GM21447 (cell line): Measurements from ENCODE around the gene DUS1L.

Experiments used
- ATAC-seq: cut with Tn5 transposase; IDR thresholded peaks from one replicate; pipeline ENCODE4 v1.9.1; 2021; ENCODE audit not compliant: unreplicated experiment

Gene DUS1L

DNA sequence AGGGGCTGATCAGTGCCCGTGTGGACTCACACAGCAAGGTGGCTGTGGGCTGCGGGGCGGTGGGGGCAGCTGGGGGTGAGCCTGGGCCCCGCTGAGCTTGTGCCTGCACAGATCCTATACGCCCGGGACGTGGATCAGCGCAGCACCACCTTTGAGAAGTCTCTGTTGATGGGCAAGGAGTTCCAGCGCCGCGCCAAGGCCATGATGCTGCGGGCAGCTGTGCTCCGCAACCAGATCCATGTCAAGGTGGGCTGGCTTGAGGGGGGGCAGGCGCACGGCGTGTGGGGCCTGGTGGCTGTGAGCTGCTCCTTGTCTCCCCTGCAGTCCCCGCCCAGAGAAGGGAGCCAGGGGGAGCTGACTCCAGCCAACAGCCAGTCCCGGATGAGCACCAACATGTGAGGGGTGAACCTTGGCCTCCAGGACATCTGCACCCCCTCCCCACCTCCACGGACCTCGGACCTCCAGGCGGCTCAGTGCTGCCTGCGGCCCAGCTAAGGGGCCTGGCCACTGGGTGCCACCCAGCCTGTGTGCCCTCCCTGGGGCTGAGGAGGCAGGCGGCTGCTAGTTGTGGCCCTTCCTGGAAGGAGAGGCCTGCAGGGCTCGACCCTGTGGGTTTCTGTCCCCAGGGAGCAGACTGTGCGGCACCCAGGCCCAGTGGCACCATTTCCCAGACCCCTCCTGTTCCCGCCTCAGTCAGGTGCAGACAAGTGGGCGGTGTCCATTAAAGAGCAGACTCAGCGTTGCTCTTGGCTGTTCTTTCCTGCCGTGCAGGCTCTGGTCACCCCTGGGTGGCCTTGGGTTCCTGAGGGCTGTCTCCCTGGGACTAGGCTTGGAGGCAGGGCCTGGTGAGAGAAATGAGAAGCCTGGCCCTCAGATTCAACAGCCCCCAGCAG, 8.6 kb downstream of the DUS1L start:
- ATAC-seq = no peak

DNA sequence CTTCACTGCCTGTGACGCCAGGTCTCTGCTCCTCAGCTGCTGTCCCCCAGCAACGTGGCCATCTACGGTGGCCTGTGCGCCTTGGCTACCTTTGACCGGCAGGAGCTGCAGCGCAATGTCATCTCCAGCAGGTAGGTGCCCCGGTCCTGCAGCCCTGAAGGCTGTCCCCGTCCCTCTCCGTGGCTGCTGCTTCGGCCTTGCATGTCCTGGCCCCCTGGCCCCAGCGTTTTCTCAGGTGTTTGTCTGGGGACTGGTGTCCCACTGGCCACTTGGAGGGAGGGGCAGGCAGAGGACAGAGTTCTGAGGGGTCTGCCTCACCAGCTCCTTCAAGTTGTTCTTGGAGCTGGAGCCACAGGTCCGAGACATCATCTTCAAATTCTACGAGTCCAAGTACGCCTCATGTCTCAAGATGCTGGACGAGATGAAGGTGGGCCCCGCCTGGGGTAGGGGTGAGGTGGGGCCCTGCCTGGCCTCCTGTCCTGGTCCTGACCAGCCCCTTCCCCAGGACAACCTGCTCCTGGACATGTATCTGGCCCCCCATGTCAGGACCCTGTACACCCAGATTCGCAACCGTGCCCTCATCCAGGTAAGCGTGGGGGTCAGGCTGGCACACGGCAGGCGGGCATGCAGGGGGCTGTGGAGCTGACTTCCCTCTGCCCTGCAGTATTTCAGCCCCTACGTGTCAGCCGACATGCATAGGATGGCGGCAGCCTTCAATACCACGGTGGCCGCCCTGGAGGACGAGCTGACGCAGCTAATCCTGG, 9.5 kb downstream of the DUS1L start:
- no peak for ATAC-seq

DNA sequence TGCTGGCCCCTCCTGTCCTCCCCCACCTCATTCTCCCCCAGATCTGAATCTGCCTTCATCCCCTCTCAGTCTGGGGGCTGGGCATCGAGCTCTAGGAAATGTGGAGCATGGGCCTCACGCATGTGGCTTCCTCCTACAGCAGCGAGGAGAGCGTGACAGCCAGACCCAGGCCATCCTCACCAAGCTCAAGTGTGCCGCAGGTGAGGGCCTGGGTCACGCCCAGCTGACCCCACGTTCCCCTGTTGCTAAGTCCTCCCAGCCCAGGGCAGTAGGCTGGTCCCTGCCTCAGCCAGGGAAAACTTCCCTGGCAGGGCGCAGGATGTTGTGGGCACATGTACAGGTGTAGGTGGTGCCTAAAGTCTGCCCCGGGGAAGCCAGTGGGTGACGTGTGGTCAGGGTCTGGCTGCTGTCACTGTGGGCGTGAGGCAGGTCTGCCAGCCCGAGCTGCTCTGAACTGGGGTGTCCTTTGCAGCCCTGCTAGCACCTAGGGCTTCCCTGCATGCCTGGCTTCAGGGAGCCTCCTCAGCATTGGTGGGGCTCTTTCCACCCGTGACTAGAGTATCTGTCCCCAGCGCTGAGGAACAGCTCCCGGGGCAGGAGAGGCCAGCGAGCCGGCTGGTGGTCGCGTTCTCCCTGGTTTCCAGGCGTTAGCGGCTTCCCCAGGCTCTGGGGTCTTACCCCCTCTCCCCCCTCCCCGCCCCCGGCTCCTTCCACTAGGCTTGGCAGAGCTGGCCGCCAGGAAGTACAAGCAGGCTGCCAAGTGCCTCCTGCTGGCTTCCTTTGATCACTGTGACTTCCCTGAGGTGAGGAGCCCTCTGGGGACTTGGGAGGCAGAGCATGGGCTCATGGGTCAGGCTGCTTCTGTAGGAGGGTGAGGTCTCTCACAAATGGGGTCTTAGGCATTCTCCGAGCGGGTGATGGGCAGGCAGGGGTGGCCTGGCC, 10.3 kb downstream of the DUS1L start:
- no peak for ATAC-seq

DNA sequence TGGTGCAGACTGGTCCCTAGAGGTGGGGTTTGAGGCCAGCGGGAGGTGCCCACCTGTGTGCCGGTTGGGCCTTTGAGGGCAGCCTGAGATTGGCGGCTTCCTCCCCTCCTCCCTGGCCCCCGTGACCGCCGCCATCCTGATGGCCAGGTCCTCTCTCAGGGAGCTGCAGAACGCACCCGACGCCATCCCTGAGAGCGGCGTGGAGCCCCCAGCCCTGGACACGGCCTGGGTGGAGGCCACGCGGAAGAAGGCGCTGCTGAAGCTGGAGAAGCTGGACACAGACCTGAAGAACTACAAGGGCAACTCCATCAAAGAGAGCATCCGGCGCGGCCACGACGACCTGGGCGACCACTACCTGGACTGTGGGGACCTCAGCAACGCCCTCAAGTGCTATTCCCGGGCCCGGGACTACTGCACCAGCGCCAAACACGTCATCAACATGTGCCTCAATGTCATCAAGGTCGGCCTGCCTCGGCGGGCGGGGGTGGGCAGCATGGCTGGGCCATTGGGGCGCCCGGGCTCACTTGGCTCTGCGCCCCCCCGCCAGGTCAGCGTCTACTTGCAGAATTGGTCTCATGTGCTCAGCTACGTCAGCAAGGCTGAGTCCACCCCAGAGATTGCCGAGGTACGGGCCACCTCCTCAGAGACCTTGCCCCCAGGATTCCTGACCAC, 11.1 kb downstream of the DUS1L start:
- ATAC-seq = no peak

DNA sequence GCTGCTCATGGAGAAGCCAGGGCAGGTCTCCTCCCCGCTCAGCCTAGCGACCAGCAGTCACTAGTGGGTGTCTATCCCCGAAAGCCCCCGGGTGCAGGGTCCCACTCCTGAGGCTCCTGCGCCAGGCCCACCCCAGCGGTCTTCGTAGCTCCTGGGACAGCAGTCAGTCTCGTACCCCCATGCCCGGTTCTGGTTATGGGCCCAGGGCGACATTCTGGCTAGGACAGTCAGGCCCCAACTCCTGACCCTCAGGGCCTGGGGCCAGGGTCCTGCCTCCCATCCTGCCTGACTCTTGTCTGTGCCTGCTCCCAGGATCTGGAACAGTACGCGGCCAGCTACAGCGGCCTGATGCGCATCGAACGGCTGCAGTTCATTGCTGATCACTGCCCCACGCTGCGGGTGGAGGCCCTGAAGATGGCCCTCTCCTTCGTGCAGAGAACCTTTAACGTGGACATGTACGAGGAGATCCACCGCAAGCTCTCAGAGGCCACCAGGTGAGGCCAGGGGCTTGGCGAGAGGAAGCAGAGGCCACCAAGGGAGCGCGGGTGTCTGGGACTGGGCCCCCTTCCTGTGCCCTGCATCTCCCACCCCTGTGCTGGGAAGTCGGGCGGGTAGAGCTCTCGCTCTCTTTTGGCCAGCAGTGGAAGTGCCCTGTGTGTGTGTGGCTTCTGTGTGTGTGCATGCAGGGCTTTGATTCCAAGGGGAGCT, 11.9 kb downstream of the DUS1L start:
- ATAC-seq = no peak

DNA sequence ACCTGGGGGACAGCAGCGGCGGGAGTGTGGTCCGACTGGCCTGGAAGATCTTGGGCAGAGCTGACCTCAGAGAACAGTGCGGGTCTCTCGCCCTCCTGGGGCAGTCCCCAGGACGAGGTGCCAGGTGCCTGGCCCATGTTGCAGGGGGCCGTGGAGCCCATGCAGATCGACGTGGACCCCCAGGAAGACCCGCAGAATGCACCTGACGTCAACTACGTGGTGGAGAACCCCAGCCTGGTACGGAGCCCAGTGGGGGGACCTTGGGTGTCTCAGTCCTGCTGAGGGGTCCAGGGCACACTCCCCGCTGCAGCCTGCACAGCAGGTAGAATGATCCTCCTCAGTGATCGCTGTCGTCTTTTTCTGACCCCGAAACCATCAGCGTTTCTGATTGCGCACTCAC, 12.5 kb downstream of the DUS1L start:
- ATAC-seq = no peak

DNA sequence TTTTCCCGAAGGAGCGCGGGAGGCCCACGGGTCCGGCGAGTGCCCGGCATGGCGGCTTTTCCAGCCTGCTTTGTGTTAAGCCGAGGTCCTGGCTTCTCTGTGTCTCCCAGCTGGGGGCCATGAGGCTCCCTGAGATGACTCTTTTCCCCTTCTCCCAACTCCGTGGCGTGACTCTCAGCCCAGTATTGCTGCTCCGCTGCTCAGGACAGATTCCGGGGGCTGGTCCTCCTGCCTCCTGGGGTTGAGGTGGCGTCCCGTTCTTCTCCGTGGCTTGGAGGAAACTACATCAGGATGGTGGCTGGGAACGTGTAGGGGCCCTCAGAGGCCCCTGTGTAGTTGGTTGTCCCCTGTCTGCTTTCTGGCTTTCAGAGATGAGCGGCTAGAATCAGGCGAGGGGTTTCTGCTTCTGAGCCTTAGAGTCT, 13.0 kb downstream of the DUS1L start:
- ATAC-seq = no peak

DNA sequence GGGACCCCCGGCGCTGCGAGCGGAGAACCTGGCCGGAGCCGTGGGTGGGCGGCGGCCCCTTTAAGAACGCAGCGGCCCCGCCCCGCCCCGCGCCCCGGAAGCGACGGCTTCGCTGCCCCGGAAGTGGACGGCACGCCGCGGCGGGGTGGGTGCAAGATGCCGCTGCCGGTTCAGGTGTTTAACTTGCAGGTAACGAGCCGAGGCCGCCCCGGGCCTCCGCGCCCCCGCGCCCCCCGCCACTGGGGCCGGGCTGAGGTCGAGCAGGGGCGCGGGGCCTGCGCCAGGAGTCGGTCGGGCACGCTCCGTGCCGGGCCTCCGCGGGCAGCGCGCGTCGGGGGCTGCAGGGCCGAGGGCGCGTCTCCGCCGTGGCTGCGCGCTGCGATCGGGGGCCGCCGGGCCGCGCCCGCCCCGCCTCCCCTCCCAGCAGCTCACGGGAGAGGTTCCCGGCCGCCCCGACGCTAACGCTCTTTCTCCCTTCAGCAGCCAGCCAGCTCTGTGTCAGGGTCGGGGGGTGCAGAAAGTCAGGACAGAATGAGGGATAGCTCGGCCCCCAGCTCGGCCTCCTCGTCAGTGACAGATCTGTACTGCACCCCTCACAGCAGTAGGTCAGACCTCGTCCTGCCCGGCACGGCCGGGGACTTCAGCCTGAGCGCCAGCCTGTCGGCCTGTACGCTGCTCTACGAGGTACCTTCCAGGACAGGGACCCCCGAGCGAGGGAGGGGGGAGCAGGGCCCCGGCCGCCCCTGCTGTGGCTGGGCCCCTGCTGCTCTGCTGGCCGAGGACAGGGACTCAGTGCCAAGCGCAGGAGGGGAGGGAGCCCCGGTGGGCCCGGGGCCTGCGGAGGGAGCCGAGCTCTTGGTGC, 13.6 kb downstream of the DUS1L start, which contains the start of the genes GPS1 and RFNG:
Gene GPS1, plus strand, starts transcription at position 123 of the 862 bp plus-strand sequence. Its CDS starts 34 bp downstream, at position 157.
Gene RFNG, minus strand, starts transcription at position 36 of the 862 bp plus-strand sequence. CDS start 45 bp downstream, outside the sequence.
- ATAC-seq = peak; percentile 55

DNA sequence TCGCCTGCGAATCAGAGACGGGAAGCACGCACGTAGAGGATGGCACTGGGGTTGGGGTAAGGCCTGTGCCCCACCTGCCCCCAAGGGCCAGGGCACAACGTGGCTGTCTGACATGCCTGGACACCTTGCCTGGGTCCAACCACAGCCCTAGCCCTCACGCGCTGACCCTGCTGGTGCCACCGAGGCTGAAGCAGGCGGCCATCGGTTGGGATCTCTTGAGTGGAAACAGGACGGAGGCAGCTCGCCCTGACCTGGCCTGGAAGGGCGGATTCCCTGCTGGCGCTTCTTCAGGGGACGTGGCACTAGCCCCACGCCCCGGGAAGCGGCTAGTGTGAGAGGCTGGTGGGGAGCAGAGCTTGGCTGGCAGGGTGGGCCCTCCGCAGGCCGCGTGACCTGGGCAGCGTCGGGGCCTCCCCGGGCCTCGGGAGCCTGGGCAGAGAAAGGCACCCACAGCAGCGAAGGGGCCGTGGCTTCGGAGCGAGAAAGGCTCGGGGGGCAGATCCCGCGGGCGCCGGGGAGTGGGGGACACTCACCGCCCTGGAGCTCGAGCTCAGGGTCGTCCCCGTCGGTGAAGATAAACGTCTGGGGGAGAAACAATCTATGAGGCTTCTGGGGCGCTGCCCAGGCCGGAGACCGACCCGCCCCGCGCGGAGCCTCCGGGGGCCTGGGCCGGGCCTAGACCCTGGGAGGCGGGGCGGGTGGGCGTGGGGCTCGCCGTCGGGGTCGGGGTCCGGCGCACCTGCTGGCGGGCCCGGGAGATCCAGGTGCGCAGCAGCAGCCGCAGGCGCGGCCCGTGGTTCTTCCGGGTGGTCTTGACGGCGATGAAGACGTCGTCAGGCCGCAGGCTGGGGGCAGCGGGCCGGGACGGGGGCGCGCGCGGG, 14.6 kb downstream of the DUS1L start:
- ATAC-seq = no peak

DNA sequence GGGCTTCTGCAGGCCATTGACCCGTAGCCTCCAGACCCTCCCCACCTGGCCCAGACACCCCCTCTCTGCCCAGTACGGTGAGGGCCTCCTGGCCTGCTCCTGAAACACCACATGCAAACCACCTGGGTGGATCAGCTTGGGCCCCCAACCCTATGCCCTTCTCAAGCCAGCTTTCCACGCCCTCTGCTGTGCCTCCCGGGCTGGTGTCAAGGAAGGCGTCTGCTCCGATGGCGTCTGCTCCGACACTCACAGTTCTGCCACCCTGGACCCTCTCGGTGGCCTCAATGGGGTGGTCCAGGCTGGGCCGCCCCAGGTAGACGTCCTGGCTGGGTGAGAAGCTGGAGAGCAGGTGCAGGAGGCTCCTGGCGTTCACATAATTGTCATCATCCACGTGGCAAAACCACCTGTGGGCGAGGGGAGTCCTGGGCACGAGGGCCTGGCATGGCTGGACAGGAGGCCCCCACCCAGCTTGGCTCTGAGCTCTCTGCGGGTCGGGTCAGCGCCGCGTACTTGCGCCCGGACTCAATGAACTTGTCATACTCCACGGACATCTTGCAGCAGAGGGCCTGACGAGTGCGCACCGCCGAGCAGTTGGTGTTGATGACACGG, 15.3 kb downstream of the DUS1L start:
- no peak for ATAC-seq

DNA sequence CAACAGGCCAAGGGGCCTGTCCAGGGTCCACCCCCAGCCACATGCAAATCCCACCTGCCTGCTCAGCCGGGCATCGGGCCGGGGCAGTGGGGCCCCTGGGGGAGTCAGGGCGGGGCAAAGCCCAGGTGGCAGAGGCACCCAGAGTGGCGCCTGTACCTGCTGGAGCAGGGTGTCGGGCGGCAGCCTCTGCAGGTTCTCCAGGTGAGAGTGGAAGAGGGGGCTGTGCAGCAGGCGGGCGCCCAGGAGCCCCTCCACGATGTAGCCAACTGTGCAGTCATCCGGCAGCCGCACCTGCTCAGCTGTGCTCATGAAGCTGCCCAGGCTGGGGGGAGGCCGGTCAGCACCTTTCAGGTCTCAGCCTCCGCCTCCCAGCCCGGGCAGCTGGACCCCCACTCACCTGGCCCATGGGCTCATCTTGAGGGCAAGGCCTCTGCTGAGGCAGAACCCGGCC, 16.1 kb downstream of the DUS1L start:
- no peak for ATAC-seq

DNA sequence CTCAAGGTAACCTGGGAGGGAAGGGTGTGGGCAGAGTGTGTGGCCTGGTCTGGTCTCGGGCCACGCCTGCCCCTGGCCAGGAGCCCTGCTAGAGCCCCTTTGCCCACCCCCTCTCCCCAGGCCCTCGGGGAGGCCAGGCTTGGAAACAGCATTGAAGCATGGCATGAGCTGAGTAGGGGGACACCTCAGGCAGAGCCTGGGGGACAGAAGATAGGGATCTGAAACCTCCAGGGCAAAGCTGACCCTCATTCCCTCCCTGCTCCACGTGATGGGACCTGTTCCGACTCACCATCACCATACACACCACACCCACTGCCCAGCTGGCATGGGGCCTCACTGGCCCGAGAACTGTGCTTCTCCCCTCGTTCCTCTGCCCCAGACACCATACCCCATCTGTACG, 16.5 kb downstream of the DUS1L start:
- no peak for ATAC-seq

DNA sequence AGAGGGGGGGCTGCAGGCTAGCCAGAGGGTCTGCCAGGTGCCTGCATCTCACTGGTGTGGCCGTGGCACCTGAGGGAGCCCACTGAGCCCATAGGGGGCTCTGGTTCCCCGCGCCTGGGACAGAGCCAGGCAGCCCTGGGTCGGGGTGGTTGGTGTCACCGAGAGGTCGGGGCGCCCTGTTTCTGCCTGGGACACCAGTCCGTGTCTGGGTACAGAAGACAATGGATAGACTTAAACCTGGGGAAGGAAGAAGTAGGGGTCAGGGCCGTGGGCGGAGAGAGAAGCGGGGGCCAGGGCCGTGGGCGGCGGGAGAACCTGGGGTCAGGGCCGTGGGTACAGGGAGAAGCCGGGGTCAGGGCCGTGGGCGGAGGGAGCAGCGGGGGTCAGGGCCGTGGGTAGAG, 17.0 kb downstream of the DUS1L start:
- ATAC-seq = no peak

DNA sequence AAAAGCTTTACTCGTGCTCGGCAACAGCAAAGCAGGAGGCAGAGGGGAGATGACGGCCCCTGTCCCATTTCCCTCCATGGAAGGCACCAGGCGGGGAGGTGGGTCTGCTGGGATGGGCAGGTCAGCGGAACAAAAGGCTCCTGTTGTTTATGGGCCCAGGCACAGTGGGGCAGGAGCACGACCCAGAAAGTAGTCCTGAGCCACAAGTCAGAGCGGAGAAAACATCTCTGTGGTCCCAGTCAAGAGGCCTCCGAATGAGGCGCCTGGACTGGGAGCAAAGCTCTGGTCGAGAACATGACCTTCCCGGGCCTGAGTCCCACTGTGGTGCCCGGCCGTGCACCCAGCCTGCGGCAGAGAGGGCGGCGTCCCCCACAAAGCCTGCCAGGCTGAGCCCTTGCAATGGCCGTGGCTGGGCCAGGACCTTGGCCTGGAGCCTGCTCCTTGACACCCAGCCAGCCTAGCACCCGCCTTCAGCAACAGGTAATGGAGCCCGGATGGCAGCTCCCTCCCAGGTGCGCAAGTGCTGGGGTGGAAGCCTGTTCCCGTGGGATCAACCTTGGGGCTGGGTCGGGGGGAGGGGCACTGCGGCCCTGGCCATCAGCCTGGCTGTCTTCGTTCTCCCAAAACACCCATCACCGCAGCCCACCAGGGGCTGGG, 17.6 kb downstream of the DUS1L start:
- no peak for ATAC-seq

DNA sequence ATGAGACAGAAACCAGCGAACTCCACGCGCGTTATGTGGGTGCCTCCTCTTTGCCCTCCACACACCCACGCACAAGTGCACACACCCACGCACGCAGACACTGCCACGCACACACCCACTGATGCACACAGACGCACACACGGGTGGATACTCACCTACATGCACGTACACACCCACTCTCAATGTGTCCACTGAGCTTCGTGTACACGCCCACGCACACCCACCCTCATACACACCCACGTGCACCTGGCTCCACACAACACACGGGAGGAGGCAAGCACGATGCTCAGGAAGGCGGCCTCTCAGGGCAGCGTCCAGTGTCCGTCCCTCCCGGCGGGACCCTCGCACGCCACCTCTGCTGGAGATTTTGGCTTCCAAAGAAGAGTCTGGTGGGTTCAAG, 18.2 kb downstream of the DUS1L start:
- no peak for ATAC-seq

DNA sequence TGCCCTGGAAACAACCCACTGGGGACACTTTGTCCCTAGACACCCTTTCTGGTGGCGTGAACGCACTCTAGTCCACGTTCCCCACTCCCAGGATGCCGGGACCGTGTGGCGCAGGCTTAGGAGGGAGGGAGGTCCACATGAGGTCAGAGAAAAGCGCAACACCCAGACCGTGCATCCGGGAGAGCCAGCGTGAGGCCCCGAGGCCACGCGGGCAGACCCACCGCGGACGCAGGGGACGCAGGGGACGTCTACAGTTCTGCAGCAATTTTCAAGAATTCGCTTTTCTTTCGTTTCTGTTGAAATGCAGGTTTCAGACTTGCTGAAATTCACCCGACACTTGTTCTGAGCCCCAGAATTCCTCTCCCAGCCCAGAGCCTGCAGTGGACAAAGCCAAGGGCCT, 18.7 kb downstream of the DUS1L start:
- ATAC-seq = no peak
